NCI-H526 treated with DMSO at 0.1 percent for 48 hours (cell line): Measurements from ENCODE around the gene RELL2.
"Not testable (repeated sequence)": the region's sequence is repeated elsewhere in the genome, so short reads cannot be mapped to it uniquely, and the experiment has no call there.

Source experiments
- DNase-seq: peaks from one replicate; lab custom pipeline; 2025; lab: John Stamatoyannopoulos, UW

The RELL2 gene, protein sequence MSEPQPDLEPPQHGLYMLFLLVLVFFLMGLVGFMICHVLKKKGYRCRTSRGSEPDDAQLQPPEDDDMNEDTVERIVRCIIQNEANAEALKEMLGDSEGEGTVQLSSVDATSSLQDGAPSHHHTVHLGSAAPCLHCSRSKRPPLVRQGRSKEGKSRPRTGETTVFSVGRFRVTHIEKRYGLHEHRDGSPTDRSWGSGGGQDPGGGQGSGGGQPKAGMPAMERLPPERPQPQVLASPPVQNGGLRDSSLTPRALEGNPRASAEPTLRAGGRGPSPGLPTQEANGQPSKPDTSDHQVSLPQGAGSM

GRCh38 chr5:141636413-141637122 lies at the start of gene RELL2, which contains the start of gene HDAC3:
Gene RELL2 (plus strand): TSS chr5:141636997. CDS start chr5:141638226, 1,229 bp downstream.
Gene HDAC3 (minus strand): TSS chr5:141636849. CDS start chr5:141636790, 59 bp downstream.
- DNase-seq: peak; percentile 78

- no peak for DNase-seq
Measured at GRCh38 chr5:141590127-141590526, 46.7 kb upstream of the RELL2 start.

DNA sequence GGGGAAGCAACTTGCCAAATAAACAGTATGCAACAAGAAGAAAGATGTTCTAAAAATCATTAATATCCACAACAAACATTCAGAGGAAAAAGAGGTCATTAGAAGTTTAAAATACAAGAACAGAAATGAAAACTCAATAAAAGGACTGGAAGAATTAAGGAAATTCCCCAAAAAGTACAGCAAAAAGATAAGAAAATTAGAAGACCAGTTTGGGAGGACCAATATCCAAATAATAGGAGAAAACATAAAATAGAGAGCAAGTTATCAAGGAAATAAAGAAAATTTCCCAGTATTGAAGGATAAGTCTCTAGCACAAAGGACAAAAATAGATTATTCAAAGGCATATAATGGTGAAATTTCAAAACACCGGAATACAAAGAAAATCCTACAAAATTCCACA lies 39.9 kb upstream of the RELL2 start:
- no peak for DNase-seq

- DNase-seq: no peak
Measured at GRCh38 chr5:141597394-141597793, 39.4 kb upstream of the RELL2 start.

DNA sequence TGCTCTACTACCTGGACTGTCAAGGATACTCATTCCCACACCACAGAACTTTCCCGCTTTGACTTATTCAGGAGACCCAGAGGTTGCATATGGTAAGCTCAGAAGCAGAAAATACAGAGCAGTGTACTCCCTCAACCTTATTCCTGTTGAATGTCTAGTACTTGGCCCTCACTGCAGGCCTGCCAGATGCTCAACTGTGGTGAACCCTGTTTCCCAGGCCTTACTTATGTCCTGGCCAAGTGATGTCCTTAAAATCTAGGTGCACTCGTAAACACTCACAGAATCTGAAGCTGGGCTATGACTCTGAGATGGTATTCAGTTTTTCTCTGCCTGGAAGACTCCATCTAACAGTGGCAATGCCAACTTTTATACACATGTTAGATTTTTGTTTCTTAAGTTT lies 39.0 kb upstream of the RELL2 start:
- DNase-seq: no peak

GRCh38 chr5:141598391-141599345 lies 38.1 kb upstream of the RELL2 start:
- DNase-seq: no peak

DNA sequence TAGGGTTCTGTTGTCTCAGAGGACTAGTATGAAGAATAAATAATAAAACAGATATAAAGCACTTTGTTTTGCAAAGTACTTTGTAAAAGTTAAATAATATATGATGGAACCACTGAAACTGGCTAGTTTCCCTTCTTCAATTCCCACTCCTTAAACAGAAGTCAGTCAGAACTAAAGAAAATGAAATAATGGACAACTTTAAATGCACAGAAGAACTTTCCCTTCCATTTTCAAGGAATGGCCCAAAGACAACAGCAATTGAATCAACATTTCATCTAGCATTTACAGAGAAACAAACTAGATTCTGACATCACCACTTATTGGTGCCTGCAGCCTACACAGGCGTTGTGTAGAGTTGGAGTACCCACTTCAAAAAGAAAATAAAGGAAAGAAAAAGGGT lies 34.2 kb upstream of the RELL2 start:
- DNase-seq: no peak

DNA sequence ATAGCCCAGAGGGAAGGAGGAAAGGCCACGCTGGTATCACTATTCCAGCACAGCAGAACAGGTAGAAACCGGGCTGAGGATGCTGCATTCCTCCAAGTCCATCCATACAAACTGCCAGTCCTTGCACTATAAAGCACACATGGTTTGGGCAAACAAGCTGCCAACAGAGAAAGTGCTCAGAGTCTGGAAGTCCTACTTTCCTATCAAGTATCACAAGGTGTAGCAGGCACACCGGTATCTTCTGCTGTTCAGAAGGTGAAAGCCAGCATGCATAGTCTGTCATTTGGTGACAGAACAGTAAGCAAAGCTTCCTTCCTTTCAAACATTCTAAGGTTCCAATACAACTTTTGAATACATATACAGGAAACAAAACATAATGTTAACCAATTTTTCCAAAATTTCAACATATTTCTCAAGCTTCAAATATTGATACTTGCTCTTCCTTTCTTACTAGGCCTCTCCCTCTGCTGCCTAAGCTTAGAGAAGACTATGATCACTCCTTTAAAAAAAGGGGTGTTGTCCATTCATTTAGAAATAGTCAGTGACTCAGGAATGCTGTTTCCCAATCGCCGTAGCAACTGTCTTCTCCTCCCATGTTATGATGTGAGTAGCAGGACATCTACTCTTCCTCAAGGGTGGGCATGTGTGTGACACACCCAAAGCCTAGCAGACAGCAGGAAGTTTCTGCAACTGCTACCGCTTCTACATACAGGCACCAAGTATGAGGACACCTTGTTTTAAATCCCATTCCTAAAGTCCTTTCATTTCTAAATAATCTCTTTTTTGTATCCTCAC lies 32.7 kb upstream of the RELL2 start:
- no peak for DNase-seq

- DNase-seq: peak; percentile 22
Measured at GRCh38 chr5:141605523-141606277, 31.1 kb upstream of the RELL2 start.

DNA sequence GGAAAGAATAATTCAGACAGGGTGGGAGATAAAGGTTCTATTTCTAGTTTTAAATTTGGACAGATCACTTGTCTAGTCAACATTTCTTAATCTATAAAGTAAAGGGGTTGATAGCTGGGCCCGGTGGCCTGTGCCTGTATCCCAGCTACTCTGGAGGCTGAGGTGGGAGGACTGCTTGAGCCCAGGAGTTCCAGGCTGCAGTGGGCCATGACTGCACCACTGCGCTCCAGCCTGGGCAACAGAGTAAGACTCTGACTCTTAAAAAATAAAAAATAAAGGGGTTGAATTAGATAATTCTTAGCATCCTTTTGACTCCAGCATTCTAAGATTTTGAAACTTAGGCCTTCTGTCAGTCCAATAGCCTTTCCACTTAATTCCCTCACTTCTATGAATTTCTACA lies 28.8 kb upstream of the RELL2 start:
- no peak for DNase-seq

DNA sequence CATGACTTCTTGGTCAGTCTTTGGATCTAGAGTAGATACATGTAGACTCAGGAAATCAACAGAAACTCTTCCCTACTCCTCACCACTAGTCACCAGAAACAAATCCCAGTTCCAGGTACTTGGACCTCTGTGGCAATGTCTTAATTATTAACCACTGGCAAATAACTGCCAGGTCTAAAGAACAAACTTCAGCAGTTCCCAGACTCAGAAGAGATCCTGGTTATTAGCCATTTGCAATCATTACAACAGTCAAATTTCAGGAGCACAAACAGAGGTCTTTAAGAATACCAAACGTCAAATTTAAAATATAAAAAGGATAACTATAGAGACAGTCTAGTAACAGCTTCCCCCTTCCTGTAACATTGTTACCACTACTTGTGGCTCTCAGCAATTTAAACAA lies 28.2 kb upstream of the RELL2 start:
- no peak for DNase-seq

GRCh38 chr5:141609044-141609443 lies 27.8 kb upstream of the RELL2 start:
- DNase-seq: no peak

- DNase-seq: not testable (repeated sequence)
Measured at GRCh38 chr5:141609921-141610320, 26.9 kb upstream of the RELL2 start.

DNA sequence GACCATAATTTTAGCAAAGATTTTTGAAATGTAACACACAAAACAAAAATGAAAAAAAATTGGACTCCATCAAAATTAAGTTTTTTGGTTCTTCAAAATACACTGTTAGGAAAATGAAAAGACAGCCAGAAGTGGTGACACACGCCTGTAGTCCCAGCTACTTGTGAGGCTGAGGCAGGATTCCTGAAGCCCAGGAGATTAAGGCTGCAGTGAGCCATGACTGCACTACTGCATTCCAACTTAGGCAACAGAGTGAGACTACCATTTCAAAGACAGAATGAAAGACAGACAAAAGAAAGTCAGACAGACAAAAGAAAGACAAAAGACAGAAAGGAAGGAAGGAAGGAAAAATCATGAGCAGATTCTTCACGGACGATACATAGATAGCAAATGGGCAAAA lies 25.5 kb upstream of the RELL2 start:
- no peak for DNase-seq

- no peak for DNase-seq
Measured at GRCh38 chr5:141613344-141613743, 23.5 kb upstream of the RELL2 start.

GRCh38 chr5:141615991-141616720 lies 20.6 kb upstream of the RELL2 start:
- DNase-seq: no peak

- no peak for DNase-seq
Measured at GRCh38 chr5:141617128-141617527, 19.7 kb upstream of the RELL2 start.

- DNase-seq: peak; percentile 56
Measured at GRCh38 chr5:141617682-141618029, 19.1 kb upstream of the RELL2 start.

DNA sequence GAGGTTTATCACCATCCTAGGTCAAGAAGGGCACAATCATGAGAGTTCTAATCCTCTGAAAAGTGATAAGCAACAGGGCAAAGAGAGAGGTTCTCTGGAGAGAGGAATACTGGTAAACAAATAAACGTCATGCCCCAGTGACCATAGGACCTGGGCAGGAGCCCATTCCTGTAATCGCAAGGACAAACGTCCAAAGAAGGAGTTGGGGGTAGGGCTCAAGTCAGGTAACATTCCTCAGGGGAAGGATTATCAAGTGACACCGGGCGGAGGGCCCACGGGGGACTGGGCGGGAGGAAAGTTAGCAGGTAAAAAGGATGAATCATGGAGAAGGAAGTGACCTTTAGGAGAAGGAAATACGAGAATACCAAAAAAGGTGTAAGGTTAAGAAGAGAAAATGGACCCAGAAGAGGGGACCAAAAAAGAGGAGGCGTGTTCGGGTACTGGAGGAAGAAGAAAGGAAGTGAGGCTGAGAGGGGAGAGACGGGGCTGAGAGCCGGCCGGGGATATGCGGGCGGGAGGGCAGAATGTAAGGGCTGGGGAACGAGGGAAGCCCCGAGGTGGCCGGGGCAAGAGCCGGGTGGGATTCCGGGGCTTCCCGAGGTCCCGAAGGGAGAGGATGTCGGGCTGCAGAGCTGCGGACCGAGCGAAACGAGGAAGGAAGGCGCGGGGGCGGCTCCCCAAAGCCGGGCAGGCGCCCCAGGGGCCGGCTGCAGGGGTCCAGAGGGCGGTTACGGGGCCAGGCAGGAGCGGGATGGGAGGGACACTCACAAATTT lies 18.6 kb upstream of the RELL2 start:
- peak; percentile 69 for DNase-seq
